HepG2 (cell line): ENCODE data around the gene RASL12. TPM values are rescaled to one million over a fixed set of nuclear protein-coding genes. Genes with fewer than 3 reads are reported as not detected.

Experiments used
- ADNP ChIP-seq: sonication (generic); formaldehyde crosslinking; IDR thresholded peaks from 2 replicates; pipeline ENCODE4 v1.4.0; 2020; ENCODE audit warnings: missing genetic modification reagents
- ATF7-NPFF ChIP-seq: sonication (generic); formaldehyde crosslinking; IDR thresholded peaks from 2 replicates; pipeline ENCODE4 v1.8.1; 2023; ENCODE audit warnings: mild to moderate bottlenecking, low read depth, missing genetic modification reagents, moderate library complexity
- ETV5 ChIP-seq: IDR thresholded peaks from 2 replicates; pipeline ENCODE4 v1.6.1; 2018; ENCODE audit warnings: missing biosample characterization, missing genetic modification reagents, inconsistent platforms, borderline replicate concordance
- HNF4G ChIP-seq, 2 experiments: sonication (generic) in 1 of 2; formaldehyde crosslinking in 1 of 2; IDR thresholded peaks; 2 replicates each; pipeline versions ENCODE4 v1.4.0 to v1.6.1; 2011 to 2020; ENCODE audit warnings: borderline replicate concordance in 2 of 2, low read depth in 2 of 2, mild to moderate bottlenecking in 2 of 2, low read length in 1 of 2, missing genetic modification reagents in 1 of 2, moderate library complexity in 1 of 2
- HNRNPLL ChIP-seq: fragments of 200-400 bp; formaldehyde crosslinking; IDR thresholded peaks from 2 replicates; pipeline ENCODE4 v1.6.1; 2017; ENCODE audit warnings: mild to moderate bottlenecking, low read depth, low read length; ENCODE audit not compliant: poor library complexity, severe bottlenecking
- KAT2B ChIP-seq: fragments of 150-350 bp; IDR thresholded peaks from 2 replicates; pipeline ENCODE4 v1.6.1; 2014; ENCODE audit warnings: low read depth, low read length, borderline replicate concordance
- KDM5B ChIP-seq: sonication (generic); formaldehyde crosslinking; IDR thresholded peaks from 2 replicates; pipeline ENCODE4 v1.4.0; 2020; ENCODE audit warnings: missing genetic modification reagents, mild to moderate bottlenecking, borderline replicate concordance
- MNT ChIP-seq: fragments of 450-650 bp; IDR thresholded peaks from 2 replicates; pipeline ENCODE4 v1.6.1; 2016
- MTA1 ChIP-seq: sonication (generic); formaldehyde crosslinking; IDR thresholded peaks from 2 replicates; pipeline ENCODE4 v1.4.0; 2020; ENCODE audit warnings: missing genetic modification reagents, mild to moderate bottlenecking, borderline replicate concordance
- MXI1 ChIP-seq: IDR thresholded peaks from 3 replicates; pipeline ENCODE4 v1.6.1; 2012; ENCODE audit warnings: low read depth, low read length, inconsistent platforms, borderline replicate concordance
- SMYD3 ChIP-seq: sonication (generic); formaldehyde crosslinking; IDR thresholded peaks from 2 replicates; pipeline ENCODE4 v1.8.1; 2023; ENCODE audit warnings: mild to moderate bottlenecking, missing genetic modification reagents
- SRSF4 ChIP-seq: fragments of 200-400 bp; formaldehyde crosslinking; IDR thresholded peaks from one replicate; pipeline ENCODE4 v1.6.1; 2018; ENCODE audit warnings: mild to moderate bottlenecking, low read depth, low read length, moderate library complexity; ENCODE audit not compliant: poor library complexity, severe bottlenecking
- TBL1XR1 ChIP-seq: fragments of 150-350 bp; IDR thresholded peaks from 2 replicates; pipeline ENCODE4 v1.6.1; 2014; ENCODE audit warnings: borderline replicate concordance, low read length; ENCODE audit not compliant: partially characterized antibody
- TMF1 ChIP-seq: sonication (generic); formaldehyde crosslinking; IDR thresholded peaks from 2 replicates; pipeline ENCODE4 v1.8.1; 2022; ENCODE audit warnings: low read depth, missing genetic modification reagents
- ZNF282 ChIP-seq: fragments of 450-650 bp; IDR thresholded peaks from 2 replicates; pipeline ENCODE4 v1.6.1; 2018; ENCODE audit not compliant: partially characterized antibody
- ZNF431 ChIP-seq: sonication (generic); formaldehyde crosslinking; IDR thresholded peaks from 2 replicates; pipeline ENCODE4 v1.9.0; 2022; ENCODE audit warnings: missing genetic modification reagents, low read depth, mild to moderate bottlenecking, borderline replicate concordance
- ZNF44 ChIP-seq: sonication (generic); formaldehyde crosslinking; IDR thresholded peaks from 2 replicates; pipeline ENCODE4 v1.5.1; 2020; ENCODE audit warnings: mild to moderate bottlenecking, missing genetic modification reagents
- ZNF441 ChIP-seq: sonication (generic); formaldehyde crosslinking; IDR thresholded peaks from 2 replicates; pipeline ENCODE4 v1.7.0; 2021; ENCODE audit warnings: missing genetic modification reagents, borderline replicate concordance
- ZNF672 ChIP-seq: sonication (generic); formaldehyde crosslinking; IDR thresholded peaks from 2 replicates; pipeline ENCODE4 v1.8.1; 2022; ENCODE audit warnings: missing genetic modification reagents
- ZNF747 ChIP-seq: sonication (generic); formaldehyde crosslinking; IDR thresholded peaks from 2 replicates; pipeline ENCODE4 v1.8.1; 2023; ENCODE audit warnings: missing genetic modification reagents, mild to moderate bottlenecking, borderline replicate concordance
- ZNF782 ChIP-seq: sonication (generic); formaldehyde crosslinking; IDR thresholded peaks from 2 replicates; pipeline ENCODE4 v1.4.0; 2020; ENCODE audit warnings: missing genetic modification reagents, mild to moderate bottlenecking, borderline replicate concordance
- polyA plus RNA-seq, 8 experiments: library from polyadenylated mRNA; depleted of rRNA in 3 of 8; stranded (reverse) in 7 of 8; unstranded in 1 of 8; fragments of >200 nt; fragmentation: Illumina TruSeq in 4 of 8; extraction: Trizol in 4 of 8; gene quantifications; 2 replicates each; pipeline versions ENCODE4 v1.2.1 to v1.2.3, GENCODE V29; 2011 to 2016; ENCODE audit warnings: low read depth in 4 of 8, missing spikeins in 1 of 8, mixed read lengths in 1 of 8; ENCODE audit not compliant: insufficient read depth in 1 of 8
- total RNA-seq, 5 experiments: library from RNA; depleted of rRNA; stranded (reverse); fragments of >200 nt; fragmentation: Illumina TruSeq; extraction: Trizol; gene quantifications; 2 replicates each; pipeline ENCODE4 v1.2.3, GENCODE V29; 2016; ENCODE audit warnings: low read depth in 1 of 5
- TF ChIP-seq, protein P1 (sequence below): sonication (generic); formaldehyde crosslinking; IDR thresholded peaks from 2 replicates; pipeline ENCODE4 v1.4.0; 2020; ENCODE audit warnings: missing genetic modification reagents

RASL12 gene
- total and polyA plus RNA-seq, 2 of the 13 experiments (the other 11 are each of a cell fraction or from before 2014, with no cell fraction given): 0.16 to 0.55 TPM

DNA sequence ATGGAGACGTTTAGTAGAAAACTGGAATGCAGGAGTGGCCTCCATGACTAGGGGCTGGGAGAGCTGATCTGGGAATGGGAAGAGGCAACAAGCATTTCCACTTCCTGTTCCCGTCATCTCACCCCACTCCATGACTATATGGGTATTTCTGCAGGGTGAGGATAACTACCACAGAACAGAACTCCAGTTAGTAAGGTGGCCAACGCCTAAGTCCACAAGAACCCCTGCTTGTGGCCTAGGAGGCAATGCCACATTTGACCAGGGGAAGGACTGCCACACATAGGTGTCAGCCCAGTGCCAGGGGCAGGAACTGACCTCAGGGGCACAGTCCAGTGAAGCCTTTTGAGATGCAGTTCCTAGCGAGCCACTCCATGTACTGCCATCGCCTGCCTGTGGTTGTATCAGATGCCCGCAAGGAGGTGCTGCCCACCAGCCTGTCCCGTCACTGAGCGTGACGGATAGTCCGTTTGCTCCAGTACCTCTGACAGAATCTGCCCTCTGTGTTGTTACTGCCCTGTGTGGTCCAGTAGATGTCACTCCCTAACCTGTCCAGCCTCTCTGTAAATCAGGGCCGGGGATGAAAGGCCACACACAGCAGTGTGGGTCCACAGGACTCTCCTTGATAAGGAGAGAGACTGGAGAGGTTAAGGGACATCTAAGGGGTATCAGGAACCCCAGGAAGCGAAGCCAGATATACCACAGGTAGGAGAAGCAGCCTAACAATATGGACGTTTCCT, 34.8 kb downstream of the RASL12 start (continued):
- TF ChIP-seq MTA1 (CRISPR knock-in tag): peak; percentile 52; the same call in 1 of the 2 replicates
- TF ChIP-seq TBL1XR1: peak; percentile 38
- no peak for TF ChIP-seq SRSF4
- 0 out of 2 replicates have a peak, but pooled peaks have one; percentile 52 for TF ChIP-seq ZNF431
- TF ChIP-seq ETV5 (CRISPR knock-in tag): peak; percentile 48; the same call in 1 of the 2 replicates
- no peak for TF ChIP-seq ZNF44 (CRISPR knock-in tag)
- TF ChIP-seq MXI1: peak; percentile 74; the same call in 1 of the 3 replicates
- TF ChIP-seq, protein P1, sequence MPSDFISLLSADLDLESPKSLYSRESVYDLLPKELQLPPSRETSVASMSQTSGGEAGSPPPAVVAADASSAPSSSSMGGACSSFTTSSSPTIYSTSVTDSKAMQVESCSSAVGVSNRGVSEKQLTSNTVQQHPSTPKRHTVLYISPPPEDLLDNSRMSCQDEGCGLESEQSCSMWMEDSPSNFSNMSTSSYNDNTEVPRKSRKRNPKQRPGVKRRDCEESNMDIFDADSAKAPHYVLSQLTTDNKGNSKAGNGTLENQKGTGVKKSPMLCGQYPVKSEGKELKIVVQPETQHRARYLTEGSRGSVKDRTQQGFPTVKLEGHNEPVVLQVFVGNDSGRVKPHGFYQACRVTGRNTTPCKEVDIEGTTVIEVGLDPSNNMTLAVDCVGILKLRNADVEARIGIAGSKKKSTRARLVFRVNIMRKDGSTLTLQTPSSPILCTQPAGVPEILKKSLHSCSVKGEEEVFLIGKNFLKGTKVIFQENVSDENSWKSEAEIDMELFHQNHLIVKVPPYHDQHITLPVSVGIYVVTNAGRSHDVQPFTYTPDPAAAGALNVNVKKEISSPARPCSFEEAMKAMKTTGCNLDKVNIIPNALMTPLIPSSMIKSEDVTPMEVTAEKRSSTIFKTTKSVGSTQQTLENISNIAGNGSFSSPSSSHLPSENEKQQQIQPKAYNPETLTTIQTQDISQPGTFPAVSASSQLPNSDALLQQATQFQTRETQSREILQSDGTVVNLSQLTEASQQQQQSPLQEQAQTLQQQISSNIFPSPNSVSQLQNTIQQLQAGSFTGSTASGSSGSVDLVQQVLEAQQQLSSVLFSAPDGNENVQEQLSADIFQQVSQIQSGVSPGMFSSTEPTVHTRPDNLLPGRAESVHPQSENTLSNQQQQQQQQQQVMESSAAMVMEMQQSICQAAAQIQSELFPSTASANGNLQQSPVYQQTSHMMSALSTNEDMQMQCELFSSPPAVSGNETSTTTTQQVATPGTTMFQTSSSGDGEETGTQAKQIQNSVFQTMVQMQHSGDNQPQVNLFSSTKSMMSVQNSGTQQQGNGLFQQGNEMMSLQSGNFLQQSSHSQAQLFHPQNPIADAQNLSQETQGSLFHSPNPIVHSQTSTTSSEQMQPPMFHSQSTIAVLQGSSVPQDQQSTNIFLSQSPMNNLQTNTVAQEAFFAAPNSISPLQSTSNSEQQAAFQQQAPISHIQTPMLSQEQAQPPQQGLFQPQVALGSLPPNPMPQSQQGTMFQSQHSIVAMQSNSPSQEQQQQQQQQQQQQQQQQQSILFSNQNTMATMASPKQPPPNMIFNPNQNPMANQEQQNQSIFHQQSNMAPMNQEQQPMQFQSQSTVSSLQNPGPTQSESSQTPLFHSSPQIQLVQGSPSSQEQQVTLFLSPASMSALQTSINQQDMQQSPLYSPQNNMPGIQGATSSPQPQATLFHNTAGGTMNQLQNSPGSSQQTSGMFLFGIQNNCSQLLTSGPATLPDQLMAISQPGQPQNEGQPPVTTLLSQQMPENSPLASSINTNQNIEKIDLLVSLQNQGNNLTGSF (CRISPR knock-in tag): peak; percentile 34; the same call in 1 of the 2 replicates
- peak; percentile 7; the same call in 1 of the 2 replicates for TF ChIP-seq ADNP (CRISPR knock-in tag)
- TF ChIP-seq ZNF441 (CRISPR knock-in tag): peak; percentile 31; the same call in 1 of the 2 replicates
- no peak for TF ChIP-seq ZNF672 (CRISPR knock-in tag)
- 0 out of 2 replicates have a peak, but pooled peaks have one; percentile 50 for TF ChIP-seq TMF1 (CRISPR knock-in tag)
- TF ChIP-seq MNT: 0 out of 2 replicates have a peak, but pooled peaks have one; percentile 24
- no peak for TF ChIP-seq ZNF782 (CRISPR knock-in tag)
- 0 out of 2 replicates have a peak, but pooled peaks have one; percentile 12 for TF ChIP-seq HNF4G (IDR thresholded peaks at IDR 0.05; ENCODE audit: borderline replicate concordance, low read depth, low read length)
- TF ChIP-seq HNF4G (CRISPR knock-in tag; IDR thresholded peaks at IDR 0.05; ENCODE audit: borderline replicate concordance, low read depth): no peak; the same call in 1 of the 2 replicates
- peak; percentile 15 for TF ChIP-seq HNRNPLL
- TF ChIP-seq ZNF282: no peak
- peak; percentile 80; the same call in 1 of the 2 replicates for TF ChIP-seq KDM5B (CRISPR knock-in tag)
- TF ChIP-seq KAT2B: no peak
- peak; percentile 79; the same call in 1 of the 2 replicates for TF ChIP-seq ZNF747 (CRISPR knock-in tag)
- TF ChIP-seq ATF7-NPFF (CRISPR knock-in tag): no peak
- TF ChIP-seq SMYD3: 0 out of 2 replicates have a peak, but pooled peaks have one; percentile 33
